ENCODE results near the gene ZBTB26.
A peak's percentile ranks its signal among the peaks of the same experiment; 100 is the strongest.

Gene ZBTB26, protein sequence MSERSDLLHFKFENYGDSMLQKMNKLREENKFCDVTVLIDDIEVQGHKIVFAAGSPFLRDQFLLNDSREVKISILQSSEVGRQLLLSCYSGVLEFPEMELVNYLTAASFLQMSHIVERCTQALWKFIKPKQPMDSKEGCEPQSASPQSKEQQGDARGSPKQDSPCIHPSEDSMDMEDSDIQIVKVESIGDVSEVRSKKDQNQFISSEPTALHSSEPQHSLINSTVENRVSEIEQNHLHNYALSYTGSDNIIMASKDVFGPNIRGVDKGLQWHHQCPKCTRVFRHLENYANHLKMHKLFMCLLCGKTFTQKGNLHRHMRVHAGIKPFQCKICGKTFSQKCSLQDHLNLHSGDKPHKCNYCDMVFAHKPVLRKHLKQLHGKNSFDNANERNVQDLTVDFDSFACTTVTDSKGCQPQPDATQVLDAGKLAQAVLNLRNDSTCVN

GRCh38 chr9:122931226-122932121, at the start of gene ZBTB26:
TSS of gene ZBTB26 (minus strand) at chr9:122931512. CDS start at chr9:122919934, 11,578 bp downstream.
- DNase-seq (ENCODE audit: low spot score) = peak; percentile 98

DNA sequence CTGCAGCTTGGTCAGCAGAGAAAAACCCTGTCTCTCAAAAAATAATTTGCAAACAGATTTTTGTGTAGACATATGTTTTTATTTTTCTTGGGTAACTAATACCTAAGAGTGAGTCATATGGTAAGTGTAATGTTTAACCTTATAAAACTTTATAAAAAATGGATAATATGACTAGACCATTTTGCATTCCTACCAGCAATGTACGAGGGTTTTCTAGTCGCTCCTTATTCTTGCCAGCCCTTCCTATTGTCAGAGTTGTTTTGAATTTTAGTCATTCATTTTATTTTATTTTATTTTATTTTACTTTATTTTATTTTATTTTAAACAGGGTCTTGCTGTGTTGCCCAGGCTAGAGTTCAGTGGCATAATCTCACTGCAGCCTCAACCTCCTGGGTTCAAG, 47.3 kb upstream of the ZBTB26 start:
- DNase-seq (ENCODE audit: low spot score) = no peak

GRCh38 chr9:122975196-122975595, 43.9 kb upstream of the ZBTB26 start:
- DNase-seq (ENCODE audit: low spot score) = no peak

- no peak for DNase-seq (ENCODE audit: low spot score)
Observed at GRCh38 chr9:122961139-122961538, 29.8 kb upstream of the ZBTB26 start.

GRCh38 chr9:122955961-122956360, 24.6 kb upstream of the ZBTB26 start:
- DNase-seq (ENCODE audit: low spot score) = no peak

- peak; percentile 24 for DNase-seq (ENCODE audit: low spot score)
Observed at GRCh38 chr9:122954253-122954691, 23.0 kb upstream of the ZBTB26 start.

- DNase-seq (ENCODE audit: low spot score) = no peak
Observed at GRCh38 chr9:122951056-122951455, 19.7 kb upstream of the ZBTB26 start.

- no peak for DNase-seq (ENCODE audit: low spot score)
Observed at GRCh38 chr9:122950263-122950662, 19.0 kb upstream of the ZBTB26 start.

DNA sequence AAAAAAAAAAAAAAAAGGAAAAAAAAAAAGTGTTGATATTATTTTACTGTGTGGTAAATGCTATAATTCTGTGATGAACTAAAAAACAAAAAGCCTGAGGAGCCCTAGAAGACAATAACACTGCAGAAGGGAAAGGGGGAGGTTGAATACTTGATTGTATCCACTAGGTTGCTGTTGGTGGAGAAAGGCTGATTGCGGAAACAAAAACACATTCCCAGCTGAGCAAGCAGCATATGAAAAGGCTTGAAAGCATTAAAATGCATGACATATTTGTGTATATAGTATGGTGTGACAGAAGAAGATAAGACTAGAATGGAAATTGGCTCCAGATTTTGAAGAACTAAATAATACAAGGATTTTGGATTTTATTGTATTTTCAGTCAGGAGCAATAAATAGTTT, 18.4 kb upstream of the ZBTB26 start:
- DNase-seq (ENCODE audit: low spot score) = no peak

DNA sequence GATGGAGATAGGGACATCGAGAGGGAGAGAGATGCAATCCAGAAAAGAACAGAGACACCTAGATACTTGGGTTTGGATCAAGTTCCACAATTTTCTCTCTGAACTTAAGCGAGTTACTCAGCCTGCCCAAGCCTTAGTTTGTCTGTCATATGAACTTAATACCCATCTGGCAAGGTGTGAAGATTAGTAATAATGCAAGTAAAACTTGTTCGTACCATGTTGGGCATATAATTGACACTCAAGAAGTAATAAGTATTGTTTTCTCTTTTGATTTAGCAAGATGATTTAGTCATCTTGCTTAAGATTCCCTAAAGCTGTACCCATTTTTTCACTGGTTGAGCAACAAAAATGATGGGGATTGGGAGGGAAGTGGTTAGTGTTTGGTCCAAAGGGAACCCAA, 17.0 kb upstream of the ZBTB26 start:
- no peak for DNase-seq (ENCODE audit: low spot score)

DNA sequence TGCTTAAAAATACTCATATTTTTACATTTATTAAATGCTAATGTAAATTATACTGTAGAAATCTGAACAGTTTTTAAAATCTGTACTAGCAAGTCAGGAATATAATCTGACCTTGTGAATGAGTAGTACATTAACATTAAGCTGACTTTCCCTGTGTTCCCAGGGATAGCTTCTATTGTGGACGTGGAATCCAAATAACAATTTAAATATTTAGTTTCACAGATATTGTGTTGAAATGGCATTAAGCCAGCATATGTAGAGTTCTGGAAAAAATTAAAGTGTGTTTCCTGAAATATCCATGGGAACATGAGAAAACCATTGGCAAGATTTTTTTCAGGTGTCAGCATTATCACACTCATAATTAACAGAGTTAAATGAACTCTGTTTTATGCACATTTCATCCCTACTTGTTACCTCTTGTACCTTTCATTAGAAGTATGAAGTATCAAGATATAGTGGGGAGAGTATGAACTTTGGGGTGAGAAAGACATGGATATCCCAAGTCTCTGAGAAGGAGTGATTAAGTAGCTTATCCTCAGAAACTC, 15.2 kb upstream of the ZBTB26 start:
- DNase-seq (ENCODE audit: low spot score) = no peak

- no peak for DNase-seq (ENCODE audit: low spot score)
Observed at GRCh38 chr9:122944960-122945888, 13.9 kb upstream of the ZBTB26 start.

GRCh38 chr9:122941582-122942234, 10.4 kb upstream of the ZBTB26 start:
- DNase-seq (ENCODE audit: low spot score) = peak; percentile 45

- DNase-seq (ENCODE audit: low spot score) = peak; percentile 98
Observed at GRCh38 chr9:122940749-122941581, 9.7 kb upstream of the ZBTB26 start, which contains the start of gene RABGAP1. TSS of gene RABGAP1 (plus strand) at chr9:122941020. CDS start at chr9:122957060, 16,040 bp downstream.

DNA sequence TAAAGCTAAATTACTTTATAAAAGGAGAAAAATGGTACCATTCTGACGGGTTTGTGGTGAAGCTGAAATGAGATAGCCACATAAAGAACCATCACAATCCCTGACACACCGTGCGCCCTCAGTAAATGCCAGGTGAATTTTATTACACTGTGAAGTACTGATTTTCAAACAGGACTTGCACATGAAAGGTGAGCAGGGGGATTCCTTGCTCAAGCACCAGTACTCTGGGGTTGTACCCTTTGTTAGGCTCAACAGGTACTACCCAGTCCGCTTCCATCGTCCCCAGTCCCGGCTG, 9.1 kb upstream of the ZBTB26 start:
- no peak for DNase-seq (ENCODE audit: low spot score)

DNA sequence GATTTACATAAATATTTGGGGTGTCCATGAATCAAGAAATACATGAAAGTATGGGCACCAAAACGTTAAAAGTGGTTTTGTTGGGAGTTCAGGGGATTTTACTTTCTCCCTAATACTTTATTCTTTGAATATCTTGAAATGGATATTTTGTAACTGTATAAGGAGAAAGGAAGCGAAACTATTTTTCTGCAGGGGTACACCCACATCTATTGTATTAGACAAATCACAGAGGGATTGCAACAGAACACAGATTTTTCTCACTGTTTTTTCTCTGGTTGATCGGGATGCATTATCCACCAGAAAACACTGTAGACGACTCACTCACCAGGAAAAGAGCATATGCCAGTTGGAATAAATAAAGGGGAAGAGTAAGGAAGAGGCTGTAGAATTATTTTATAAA, 8.3 kb upstream of the ZBTB26 start:
- no peak for DNase-seq (ENCODE audit: low spot score)

GRCh38 chr9:122936883-122937282, 5.6 kb upstream of the ZBTB26 start:
- no peak for DNase-seq (ENCODE audit: low spot score)

DNA sequence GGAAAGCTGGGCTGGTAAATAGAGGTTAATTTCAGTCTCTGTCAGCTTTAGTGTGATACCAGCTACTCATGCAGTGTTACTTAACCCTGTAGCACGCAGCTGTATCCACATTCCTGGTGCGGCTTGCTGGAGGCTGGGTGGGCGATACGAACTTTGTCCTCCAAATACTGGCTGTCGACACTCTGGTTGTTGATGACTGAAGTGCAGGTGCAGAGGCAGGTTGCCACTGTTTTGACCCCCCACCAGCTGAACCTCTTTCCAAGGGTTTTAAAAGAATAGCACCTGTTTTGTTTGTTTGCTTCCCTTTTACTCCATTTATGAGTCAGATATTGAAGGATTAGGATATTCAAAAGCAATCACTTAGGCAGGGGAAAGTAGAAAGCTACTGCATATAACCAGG, 5.2 kb upstream of the ZBTB26 start:
- no peak for DNase-seq (ENCODE audit: low spot score)

DNA sequence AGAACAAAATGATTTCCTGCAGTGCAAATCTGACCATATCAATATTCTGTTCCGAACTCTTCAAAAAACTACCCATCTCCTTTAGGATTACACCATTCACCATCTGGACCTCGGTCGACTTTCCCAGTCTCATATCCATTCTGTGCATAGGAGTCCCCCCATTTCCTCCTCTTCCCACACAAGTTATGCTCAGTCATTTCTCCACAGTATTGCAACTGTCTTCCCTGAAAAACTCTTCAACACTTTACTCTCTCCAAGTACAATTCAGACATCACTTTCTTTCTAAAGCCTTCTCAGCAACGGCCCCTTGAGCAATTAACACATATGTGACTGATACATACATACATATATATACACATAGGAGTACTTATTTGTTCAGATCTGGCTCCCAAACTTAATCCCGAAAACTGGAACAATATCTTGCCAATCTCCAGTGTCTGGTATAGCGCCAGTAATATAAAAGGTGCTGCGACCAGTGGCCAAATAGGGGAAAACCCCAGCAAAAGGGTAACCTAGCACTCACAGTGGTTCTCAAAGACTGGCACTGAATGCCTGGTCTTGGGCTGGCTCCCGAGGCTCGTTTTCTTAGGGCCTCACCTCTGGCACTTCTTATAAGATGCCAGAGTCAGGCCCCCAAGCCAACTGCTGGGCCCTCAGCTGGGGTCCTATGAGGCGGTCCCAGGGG, 629 bp downstream of the ZBTB26 start:
- no peak for DNase-seq (ENCODE audit: low spot score)

Data from GM03348 (cell line).